ENCODE results near the gene KIN. TPM values are rescaled to one million over a fixed set of nuclear protein-coding genes. Genes with fewer than 3 reads are reported as not detected.
A peak's percentile ranks its signal among the peaks of the same experiment; 100 is the strongest.
"Not testable (repeated sequence)": the region's sequence is repeated elsewhere in the genome, so short reads cannot be mapped to it uniquely, and the experiment has no call there.

Gene KIN
- total and polyA plus RNA-seq, 12 donors: 0.42 to 19.9 (median 11.6) TPM

DNA sequence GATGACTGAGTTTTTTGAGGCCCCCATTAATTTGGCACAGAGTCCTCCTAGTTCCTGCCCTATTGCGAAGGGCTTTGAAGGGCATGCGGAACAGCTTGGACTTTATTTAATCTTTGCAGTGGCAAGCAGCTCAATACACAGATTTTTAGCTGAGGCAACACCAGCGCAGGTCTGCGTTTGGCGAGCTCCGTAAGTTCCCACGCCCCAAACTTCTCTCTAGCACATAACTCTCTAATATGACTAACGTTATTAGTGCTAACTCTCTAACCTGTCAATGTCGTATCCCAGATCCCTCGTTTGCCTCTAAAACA, 30.1 kb upstream of the KIN start:
- peak overlapping the region; percentile 71 to 99 (median 84) for H3K4me3 ChIP-seq
- TF ChIP-seq, protein P1, sequence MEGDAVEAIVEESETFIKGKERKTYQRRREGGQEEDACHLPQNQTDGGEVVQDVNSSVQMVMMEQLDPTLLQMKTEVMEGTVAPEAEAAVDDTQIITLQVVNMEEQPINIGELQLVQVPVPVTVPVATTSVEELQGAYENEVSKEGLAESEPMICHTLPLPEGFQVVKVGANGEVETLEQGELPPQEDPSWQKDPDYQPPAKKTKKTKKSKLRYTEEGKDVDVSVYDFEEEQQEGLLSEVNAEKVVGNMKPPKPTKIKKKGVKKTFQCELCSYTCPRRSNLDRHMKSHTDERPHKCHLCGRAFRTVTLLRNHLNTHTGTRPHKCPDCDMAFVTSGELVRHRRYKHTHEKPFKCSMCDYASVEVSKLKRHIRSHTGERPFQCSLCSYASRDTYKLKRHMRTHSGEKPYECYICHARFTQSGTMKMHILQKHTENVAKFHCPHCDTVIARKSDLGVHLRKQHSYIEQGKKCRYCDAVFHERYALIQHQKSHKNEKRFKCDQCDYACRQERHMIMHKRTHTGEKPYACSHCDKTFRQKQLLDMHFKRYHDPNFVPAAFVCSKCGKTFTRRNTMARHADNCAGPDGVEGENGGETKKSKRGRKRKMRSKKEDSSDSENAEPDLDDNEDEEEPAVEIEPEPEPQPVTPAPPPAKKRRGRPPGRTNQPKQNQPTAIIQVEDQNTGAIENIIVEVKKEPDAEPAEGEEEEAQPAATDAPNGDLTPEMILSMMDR (IDR thresholded peaks at IDR 0.05): no peak
- no peak for TF ChIP-seq POLR2A (IDR thresholded peaks at IDR 0.05)
- peak overlapping the region in 1 of 5 donors; percentile 70 for H3K27ac ChIP-seq
- intact Hi-C loops (cut with DNase I): loop anchor here in 1 of 2 donors (10.0 kb wide), 1 partner anchor 63 kb away; no protein-coding TSS in a partner anchor
- H3K27me3 ChIP-seq: no peaks in the 10 kb centered on the region
- peaks cover 0 to 19% of the 10 kb centered on the region in 2 donors for H3K4me1 ChIP-seq (replicated peaks in 1 of 2)
- DNase-seq: no peak
- no peaks in the 10 kb centered on the region for H3K9me3 ChIP-seq (replicated peaks in 1 of 3)
- WGBS, 4 donors: 0 to 2% (median 1%) methylated on average over 10 of the region's 10 CpGs
- no peaks in the 10 kb centered on the region for H3K36me3 ChIP-seq (replicated peaks in 1 of 2)

- no peaks in the 10 kb centered on the region for H3K9me3 ChIP-seq (replicated peaks in 1 of 3)
- intact Hi-C loops (cut with DNase I): loop anchor here in 1 of 2 donors (10.0 kb wide), 1 partner anchor 63 kb away; no protein-coding TSS in a partner anchor
- H3K4me1 ChIP-seq (replicated peaks in 1 of 2): peaks cover 0 to 19% of the 10 kb centered on the region in 2 donors
- no peak for DNase-seq
- H3K4me3 ChIP-seq: peak overlapping the region in 2 of 4 donors; percentile 71 to 78
- H3K36me3 ChIP-seq (replicated peaks in 1 of 2): no peaks in the 10 kb centered on the region
- no peak for TF ChIP-seq POLR2A (IDR thresholded peaks at IDR 0.05)
- TF ChIP-seq, protein P1 (IDR thresholded peaks at IDR 0.05): no peak
- H3K27me3 ChIP-seq: no peaks in the 10 kb centered on the region
- WGBS, 4 donors: 12 to 33% (median 15%) methylated on average over 9 to 12 of the region's 12 CpGs
- no peak overlapping the region for H3K27ac ChIP-seq
These were observed 29.8 kb upstream of the KIN start for GRCh38 chr10:7817576-7817975.

DNA sequence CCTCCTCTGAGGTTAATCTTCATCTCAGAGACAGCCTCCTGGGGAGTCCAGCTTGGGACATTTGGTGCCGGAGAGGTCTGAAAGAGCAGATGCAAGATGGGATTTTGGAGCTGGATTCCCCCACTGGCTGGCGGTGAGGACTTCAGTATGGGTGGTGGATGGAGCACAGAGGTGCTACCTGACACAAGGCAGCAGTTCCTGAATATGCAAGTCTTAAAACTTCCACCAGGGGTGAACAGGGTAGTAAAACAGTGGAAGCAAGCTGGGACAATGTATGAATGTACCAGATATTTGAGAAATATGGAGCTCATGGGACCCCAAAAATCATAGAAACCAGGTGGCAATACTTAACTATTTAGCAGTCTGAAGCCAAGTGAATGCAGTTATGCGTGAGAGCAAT, 25.7 kb upstream of the KIN start:
- intact Hi-C loops (cut with DNase I): loop anchor here in 1 of 2 donors (10.0 kb wide), 1 partner anchor 59 kb away; no protein-coding TSS in a partner anchor
- peaks cover 0 to 2% of the 10 kb centered on the region in 2 donors for H3K36me3 ChIP-seq (replicated peaks in 1 of 2)
- no peaks in the 10 kb centered on the region for H3K27me3 ChIP-seq
- peaks cover 0 to 15% of the 10 kb centered on the region in 2 donors for H3K4me1 ChIP-seq (replicated peaks in 1 of 2)
- no peak for DNase-seq
- no peak overlapping the region for H3K4me3 ChIP-seq
- H3K9me3 ChIP-seq (replicated peaks in 1 of 3): no peaks in the 10 kb centered on the region
- no peak overlapping the region for H3K27ac ChIP-seq
- WGBS, 4 donors: 69 to 80% (median 74%) methylated on average over 3 of the region's 3 CpGs
- no peak for TF ChIP-seq POLR2A (IDR thresholded peaks at IDR 0.05)
- TF ChIP-seq, protein P1 (IDR thresholded peaks at IDR 0.05): no peak

DNA sequence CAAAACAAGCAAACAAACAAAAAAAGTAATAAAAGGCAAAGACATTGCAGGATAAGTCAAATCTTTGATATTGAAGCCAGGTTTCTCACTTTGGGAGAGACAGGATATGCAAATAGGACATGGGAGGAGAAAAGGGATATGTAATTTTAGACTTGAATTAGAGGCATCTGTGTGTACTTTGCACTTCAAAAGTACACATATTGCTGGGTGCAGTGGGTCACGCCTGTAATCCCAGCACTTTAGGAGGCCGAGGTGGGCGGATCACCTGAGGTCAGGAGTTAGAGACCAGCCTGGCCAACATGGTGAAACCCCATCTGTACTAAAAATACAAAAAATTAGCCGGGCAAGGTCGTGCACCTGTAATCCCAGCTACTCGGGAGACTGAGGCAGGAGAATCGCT, 23.9 kb upstream of the KIN start:
- H3K36me3 ChIP-seq (replicated peaks in 1 of 2): peaks cover 0 to 19% of the 10 kb centered on the region in 2 donors
- H3K9me3 ChIP-seq (replicated peaks in 1 of 3); DNase-seq; H3K27ac ChIP-seq; H3K4me1 ChIP-seq (replicated peaks in 1 of 2); H3K27me3 ChIP-seq; H3K4me3 ChIP-seq: not testable (repeated sequence)
- intact Hi-C loops (cut with DNase I): loop anchor here in 1 of 2 donors (10.0 kb wide), 1 partner anchor 57 kb away; no protein-coding TSS in a partner anchor
- 67 to 76% (median 69%) methylated on average over 7 of the region's 7 CpGs for WGBS, 4 donors

- no peaks in the 10 kb centered on the region for H3K9me3 ChIP-seq (replicated peaks in 1 of 3)
- H3K4me1 ChIP-seq (replicated peaks in 1 of 2): peaks cover 0 to 9% of the 10 kb centered on the region in 2 donors
- 68 to 77% (median 71%) methylated on average over 5 of the region's 5 CpGs for WGBS, 4 donors
- TF ChIP-seq, protein P1 (IDR thresholded peaks at IDR 0.05): no peak
- no peak for TF ChIP-seq POLR2A (IDR thresholded peaks at IDR 0.05)
- no peak for DNase-seq
- intact Hi-C loops (cut with DNase I): loop anchor here in 1 of 2 donors (10.0 kb wide), 1 partner anchor 56 kb away; no protein-coding TSS in a partner anchor
- no peak overlapping the region for H3K27ac ChIP-seq
- H3K4me3 ChIP-seq: no peak overlapping the region
- peaks cover 0 to 25% of the 10 kb centered on the region in 2 donors for H3K36me3 ChIP-seq (replicated peaks in 1 of 2)
- no peaks in the 10 kb centered on the region for H3K27me3 ChIP-seq
These were observed 23.2 kb upstream of the KIN start for GRCh38 chr10:7811000-7811399.

Data from adrenal gland (tissue), 12 donors.